ENCODE measurements around the gene SCN3A. TPM values are rescaled to one million over a fixed set of nuclear protein-coding genes. Genes with fewer than 3 reads are reported as not detected.

SCN3A gene
- total RNA-seq, 2 experiments from 2014 or later: 0.07 TPM; not detected in 1

DNA sequence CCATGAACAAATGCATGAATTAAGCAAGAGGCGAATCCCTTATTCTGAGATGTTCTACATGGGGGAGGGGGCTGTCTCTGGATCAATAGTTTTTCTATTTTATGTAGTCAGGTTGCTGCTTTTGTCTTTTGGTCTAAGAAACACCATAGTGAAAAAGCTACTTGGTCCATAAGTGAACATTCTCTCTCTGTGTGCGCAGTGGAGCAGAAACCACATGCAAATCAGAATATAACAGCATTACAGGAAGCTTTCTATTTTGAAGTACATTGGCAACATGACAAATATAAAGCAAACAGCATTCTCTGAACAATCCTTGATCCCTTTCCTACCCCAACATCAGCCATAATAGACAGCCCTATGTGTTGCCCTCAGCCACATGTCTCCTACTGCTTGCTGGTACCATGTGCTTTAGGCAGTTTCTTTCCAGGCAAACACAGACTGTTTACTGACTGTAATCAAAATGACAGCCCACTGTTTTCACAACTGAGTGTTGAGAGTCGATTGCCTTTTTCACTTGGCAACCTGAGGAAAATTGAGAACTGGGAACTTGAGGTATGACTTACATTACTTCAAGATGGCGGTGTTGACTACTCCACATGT lies 10.6 kb downstream of the SCN3A start:
- no peak overlapping the region for H3K4me3 Mint-ChIP-seq
- TF ChIP-seq, protein P1, sequence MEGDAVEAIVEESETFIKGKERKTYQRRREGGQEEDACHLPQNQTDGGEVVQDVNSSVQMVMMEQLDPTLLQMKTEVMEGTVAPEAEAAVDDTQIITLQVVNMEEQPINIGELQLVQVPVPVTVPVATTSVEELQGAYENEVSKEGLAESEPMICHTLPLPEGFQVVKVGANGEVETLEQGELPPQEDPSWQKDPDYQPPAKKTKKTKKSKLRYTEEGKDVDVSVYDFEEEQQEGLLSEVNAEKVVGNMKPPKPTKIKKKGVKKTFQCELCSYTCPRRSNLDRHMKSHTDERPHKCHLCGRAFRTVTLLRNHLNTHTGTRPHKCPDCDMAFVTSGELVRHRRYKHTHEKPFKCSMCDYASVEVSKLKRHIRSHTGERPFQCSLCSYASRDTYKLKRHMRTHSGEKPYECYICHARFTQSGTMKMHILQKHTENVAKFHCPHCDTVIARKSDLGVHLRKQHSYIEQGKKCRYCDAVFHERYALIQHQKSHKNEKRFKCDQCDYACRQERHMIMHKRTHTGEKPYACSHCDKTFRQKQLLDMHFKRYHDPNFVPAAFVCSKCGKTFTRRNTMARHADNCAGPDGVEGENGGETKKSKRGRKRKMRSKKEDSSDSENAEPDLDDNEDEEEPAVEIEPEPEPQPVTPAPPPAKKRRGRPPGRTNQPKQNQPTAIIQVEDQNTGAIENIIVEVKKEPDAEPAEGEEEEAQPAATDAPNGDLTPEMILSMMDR (IDR thresholded peaks at IDR 0.05): no peak
- no peak for ATAC-seq
- intact Hi-C loops (cut with micrococcal nuclease): no loop called here
- H3K36me3 Mint-ChIP-seq (ENCODE audit: low read depth): no peaks in the 10 kb centered on the region
- no peaks in the 10 kb centered on the region for H3K27me3 Mint-ChIP-seq
- H3K27ac Mint-ChIP-seq: no peak overlapping the region
- H3K9me3 Mint-ChIP-seq: no peaks in the 10 kb centered on the region
- ChIA-PET CTCF (interaction anchor here (1.1 kb wide), 1 partner anchor 11 kb away, joined by 3 read pairs; no protein-coding TSS in a partner anchor), POLR2A (interaction anchor here (0.7 kb wide), 1 partner anchor 9 kb away, joined by 3 read pairs; no protein-coding TSS in a partner anchor)
- H3K4me1 Mint-ChIP-seq (ENCODE audit: low read depth): no peaks in the 10 kb centered on the region
- DNase-seq: no peak

DNA sequence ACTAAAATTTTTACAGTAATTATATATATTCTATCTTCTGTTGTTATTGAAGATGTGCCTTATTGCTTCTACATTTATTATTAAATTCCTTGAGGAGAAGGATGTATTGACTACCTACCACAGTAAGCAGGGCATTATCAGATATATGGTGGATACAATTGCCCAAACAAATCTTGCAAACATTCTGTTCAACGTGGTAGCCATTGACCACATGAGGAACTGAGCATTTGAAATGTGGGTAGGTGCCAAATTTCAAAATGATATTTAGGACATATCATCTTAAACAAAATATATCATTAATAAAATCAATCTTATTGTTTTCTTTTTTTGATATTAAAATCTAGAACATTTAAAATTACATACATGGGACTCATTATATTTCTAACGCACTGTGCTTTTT lies 11.1 kb downstream of the SCN3A start:
- ATAC-seq (no peak), DNase-seq (no peak)
- H3K36me3 Mint-ChIP-seq (ENCODE audit: low read depth): no peaks in the 10 kb centered on the region
- H3K4me1 Mint-ChIP-seq (ENCODE audit: low read depth): no peaks in the 10 kb centered on the region
- POLR2A ChIA-PET: no interaction called here
- TF ChIP-seq, protein P1 (IDR thresholded peaks at IDR 0.05): no peak
- intact Hi-C loops (cut with micrococcal nuclease): no loop called here
- CTCF ChIA-PET: interaction anchor here (1.1 kb wide), 1 partner anchor 12 kb away, joined by 3 read pairs; no protein-coding TSS in a partner anchor
- H3K27ac Mint-ChIP-seq: no peak overlapping the region
- no peaks in the 10 kb centered on the region for H3K9me3 Mint-ChIP-seq
- no peaks in the 10 kb centered on the region for H3K27me3 Mint-ChIP-seq
- H3K4me3 Mint-ChIP-seq: no peak overlapping the region

DNA sequence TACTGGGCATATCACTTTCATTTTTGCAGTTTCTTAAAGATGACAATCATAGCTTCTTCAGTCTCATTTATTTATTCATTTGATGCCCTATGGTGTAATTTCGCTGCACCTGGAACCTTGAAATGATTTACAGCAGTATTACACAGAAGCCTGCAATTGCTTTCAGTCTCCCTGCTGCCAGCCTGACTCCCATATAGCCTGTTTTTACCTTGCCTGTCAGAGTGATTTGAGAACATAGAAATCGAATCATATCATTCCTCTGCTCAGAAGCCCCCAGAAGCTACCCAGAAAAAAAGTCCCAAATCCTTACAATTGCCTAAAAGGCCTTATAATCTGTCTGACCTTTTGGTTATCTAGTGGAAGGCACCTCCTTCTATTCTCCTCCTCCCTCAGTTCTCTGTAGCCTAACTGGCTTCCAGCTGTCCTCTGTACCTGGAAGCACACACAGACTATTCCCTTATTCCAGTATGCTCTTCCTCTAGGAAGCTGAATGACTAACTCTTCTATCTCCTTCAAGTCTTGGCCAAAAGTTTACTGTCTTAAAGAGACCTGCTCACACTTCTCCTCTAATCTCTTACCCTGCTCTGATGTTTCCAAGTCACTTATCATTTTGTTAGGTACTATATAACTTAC lies 12.6 kb downstream of the SCN3A start:
- no peak for DNase-seq
- H3K4me3 Mint-ChIP-seq: no peak overlapping the region
- no peaks in the 10 kb centered on the region for H3K9me3 Mint-ChIP-seq
- no peaks in the 10 kb centered on the region for H3K4me1 Mint-ChIP-seq (ENCODE audit: low read depth)
- no peaks in the 10 kb centered on the region for H3K27me3 Mint-ChIP-seq
- H3K27ac Mint-ChIP-seq: no peak overlapping the region
- intact Hi-C loops (cut with micrococcal nuclease): no loop called here
- H3K36me3 Mint-ChIP-seq (ENCODE audit: low read depth): no peaks in the 10 kb centered on the region
- ATAC-seq: no peak
- TF ChIP-seq, protein P1 (IDR thresholded peaks at IDR 0.05): no peak
- CTCF ChIA-PET: interaction anchor here (1.3 kb wide), 1 partner anchor 13 kb away, joined by 3 read pairs; the partner anchor contains the start of gene SCN3A
- POLR2A ChIA-PET: no interaction called here

DNA sequence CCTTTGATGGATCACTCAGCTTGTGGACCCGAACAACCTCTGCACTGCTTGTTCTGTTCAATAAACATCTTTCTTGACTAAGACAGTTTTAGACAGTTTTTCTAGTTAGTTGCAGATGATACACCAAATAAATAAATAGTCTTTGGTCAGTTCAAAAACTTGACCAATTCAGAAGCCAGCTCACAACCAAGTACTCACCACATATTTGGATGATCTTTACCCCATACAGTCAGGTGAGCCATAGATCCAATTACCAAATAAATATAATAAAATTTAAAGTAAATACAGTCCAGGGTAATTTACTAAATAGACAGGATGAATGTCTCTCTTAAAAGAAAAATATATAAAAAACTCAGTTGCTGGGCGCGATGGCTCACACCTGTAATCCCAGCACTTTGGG lies 18.2 kb downstream of the SCN3A start:
- Mint-ChIP-seq H3K27me3 (no peaks in the 10 kb centered on the region), H3K9me3 (no peaks in the 10 kb centered on the region), H3K4me3 (no peak overlapping the region), H3K27ac (no peak overlapping the region), H3K36me3 (ENCODE audit: low read depth) (no peaks in the 10 kb centered on the region), H3K4me1 (ENCODE audit: low read depth) (no peaks in the 10 kb centered on the region)
- POLR2A ChIA-PET: no interaction called here
- no peak for ATAC-seq
- TF ChIP-seq, protein P1 (IDR thresholded peaks at IDR 0.05): no peak
- DNase-seq: no peak
- CTCF ChIA-PET: interaction anchor here (1.2 kb wide), 1 partner anchor 18 kb away, joined by 5 read pairs; the partner anchor contains the start of gene SCN3A
- intact Hi-C loops (cut with micrococcal nuclease): no loop called here

DNA sequence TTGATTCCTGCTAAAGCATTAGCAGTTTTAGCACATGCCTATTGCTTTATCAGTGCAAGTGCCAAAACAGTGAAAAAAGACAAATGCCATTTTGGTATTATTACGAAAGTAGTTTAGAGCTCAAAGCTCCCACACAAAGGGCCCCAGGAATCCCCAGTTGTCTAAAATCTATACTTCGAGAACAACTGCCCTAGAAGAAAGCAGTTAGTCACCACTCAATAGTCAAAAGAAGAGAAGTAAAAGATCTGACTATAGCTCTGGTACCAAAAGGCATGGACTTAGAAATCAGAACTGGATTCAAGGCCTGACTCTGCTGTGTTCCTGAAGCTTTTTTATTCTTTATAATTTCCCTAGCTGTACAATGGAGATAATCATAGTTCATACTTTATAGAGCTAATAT lies 21.8 kb downstream of the SCN3A start:
- ChIA-PET CTCF (interaction anchor here (2.7 kb wide), 1 partner anchor 22 kb away, joined by 9 read pairs; the partner anchor contains the start of gene SCN3A), POLR2A (no interaction called here)
- ATAC-seq (no peak), DNase-seq (no peak)
- Mint-ChIP-seq H3K9me3 (no peaks in the 10 kb centered on the region), H3K4me3 (no peak overlapping the region), H3K27ac (no peak overlapping the region), H3K4me1 (ENCODE audit: low read depth) (no peaks in the 10 kb centered on the region), H3K36me3 (ENCODE audit: low read depth) (no peaks in the 10 kb centered on the region), H3K27me3 (peaks cover 2% of the 10 kb centered on the region)
- TF ChIP-seq, protein P1 (IDR thresholded peaks at IDR 0.05): no peak
- intact Hi-C loops (cut with micrococcal nuclease): no loop called here
